G401.6 (cell line): ENCODE results near the gene MRPL40.
"Not testable (repeated sequence)": the region's sequence is repeated elsewhere in the genome, so short reads cannot be mapped to it uniquely, and the experiment has no call there.

Source experiments
- FAIRE-seq: peaks from 2 replicates; lab custom pipeline; 2012; peaks lifted over from hg19 to GRCh38; lab: Jason Lieb, UNC

MRPL40 gene

DNA sequence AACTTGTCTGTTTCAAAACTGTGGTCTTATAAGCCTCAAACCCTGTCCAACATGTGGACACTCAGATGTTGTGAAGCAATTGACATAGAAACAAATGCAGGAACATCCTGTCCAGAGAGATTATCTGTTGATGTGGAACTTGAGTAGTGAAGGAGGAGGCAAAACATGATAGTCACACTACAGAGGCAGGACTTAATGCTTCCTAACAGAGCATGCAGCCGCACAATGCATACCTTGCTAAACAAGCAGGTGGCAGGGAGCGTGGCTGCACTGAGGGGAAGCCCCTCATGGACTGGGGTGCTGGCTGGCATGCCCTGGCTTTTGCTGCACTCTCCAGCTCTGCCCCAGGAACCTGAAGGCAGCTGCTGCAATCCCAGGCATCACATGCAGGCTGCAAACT, 9.8 kb downstream of the MRPL40 start:
- no peak for FAIRE-seq

DNA sequence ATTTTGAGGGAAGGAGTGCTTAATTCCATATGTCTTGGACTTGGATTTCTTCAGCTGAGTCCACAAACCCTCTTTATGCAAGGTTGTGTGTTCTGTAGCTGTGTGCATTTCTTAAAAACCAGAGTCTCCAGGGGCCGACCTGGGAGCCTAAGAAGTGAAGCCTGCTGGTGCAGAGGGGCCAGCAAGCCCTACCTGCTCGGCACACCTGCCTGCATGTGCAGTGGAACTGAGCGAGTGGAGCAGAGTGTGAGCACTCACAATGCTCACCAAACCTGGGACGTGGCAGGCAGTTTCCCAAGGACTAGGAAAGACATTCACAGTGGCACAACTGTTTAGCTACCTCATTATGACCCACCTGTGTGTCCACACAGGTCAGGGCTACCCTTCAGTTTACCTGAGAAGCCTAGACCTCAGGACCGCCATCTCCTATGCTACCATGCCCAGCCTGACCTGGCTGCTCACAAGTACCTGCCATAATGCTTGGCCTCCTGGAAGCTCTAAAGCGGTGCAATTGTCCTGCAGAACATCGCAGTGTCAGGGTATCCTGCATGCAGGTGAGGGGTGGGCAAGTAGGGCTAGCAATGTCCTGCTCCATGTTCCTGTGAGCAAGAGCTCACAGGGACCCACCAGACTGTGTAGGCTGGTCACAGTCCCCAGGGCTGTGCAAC, 11.3 kb downstream of the MRPL40 start:
- FAIRE-seq: no peak

GRCh38 chr22:19445279-19445982, 13.1 kb downstream of the MRPL40 start:
- FAIRE-seq: not testable (repeated sequence)

- FAIRE-seq: no peak
Measured at GRCh38 chr22:19446603-19447329, 14.4 kb downstream of the MRPL40 start.

DNA sequence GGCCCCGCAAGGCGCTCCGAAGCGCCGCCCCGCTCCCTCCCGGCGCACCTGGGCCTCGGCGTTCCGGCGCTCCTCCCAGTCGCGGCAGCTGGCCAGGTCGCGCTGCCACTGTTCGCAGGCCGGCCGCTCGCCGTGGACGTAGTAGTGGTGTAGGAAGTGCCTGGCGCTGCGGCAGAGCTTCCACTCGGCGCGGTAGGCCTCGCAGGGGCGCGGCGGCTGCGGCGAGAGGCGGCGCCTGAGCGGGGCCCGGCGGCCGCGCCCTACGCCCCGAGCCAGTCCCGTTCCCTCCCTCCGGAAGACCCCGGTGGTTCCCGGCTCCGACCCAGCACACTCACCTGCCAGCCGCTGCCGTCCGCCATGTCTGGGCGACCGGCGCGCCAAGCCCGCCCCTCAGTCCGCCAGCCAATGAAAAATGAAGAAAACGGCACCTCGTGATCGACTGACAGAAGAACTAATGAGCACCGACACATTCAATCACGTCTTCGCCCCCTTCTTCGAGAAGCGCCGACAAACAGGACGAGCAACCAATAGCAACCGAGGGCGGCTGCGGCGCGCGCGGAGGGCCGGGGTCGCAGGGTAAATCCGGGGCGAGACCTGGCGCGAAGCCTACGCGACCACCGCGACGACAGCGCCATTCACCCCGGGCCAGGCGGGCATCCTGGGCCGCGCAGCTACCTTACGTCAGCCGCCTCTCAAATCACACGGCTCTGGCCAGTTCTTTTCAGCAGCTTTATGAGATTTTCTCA, 15.2 kb downstream of the MRPL40 start, which contains the start of gene C22orf39:
Gene C22orf39, minus strand, starts transcription at position 382 of the 746 bp plus-strand sequence. Its CDS starts 23 bp downstream, at position 359.
- peak; percentile 91 for FAIRE-seq

DNA sequence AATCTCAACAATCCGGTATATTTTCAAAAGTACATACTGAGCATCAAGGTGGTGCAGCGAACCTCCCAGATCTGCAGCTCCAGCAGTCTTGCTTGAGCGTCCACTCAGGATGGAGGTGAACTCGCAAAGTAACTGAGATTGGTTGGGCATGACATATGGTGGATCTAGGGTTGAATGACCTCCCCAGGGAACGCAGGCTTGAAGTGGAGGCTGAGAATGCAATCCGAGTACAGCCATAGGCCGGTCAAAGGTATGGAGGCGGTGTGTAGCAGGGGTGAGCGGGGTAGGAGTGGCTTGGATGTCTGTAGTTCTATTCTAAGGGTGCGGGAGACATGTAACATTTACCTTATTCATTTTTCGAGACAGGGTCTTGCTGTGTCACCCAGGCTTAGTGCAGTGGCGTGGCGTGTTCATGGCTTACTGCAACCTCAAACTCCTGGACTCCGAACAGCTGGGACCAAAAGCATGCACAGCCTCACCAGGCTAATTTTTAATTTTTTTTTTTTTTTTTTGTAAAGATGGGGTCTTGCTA, 15.8 kb downstream of the MRPL40 start:
- FAIRE-seq: peak; percentile 34

GRCh38 chr22:19448739-19449421, 16.5 kb downstream of the MRPL40 start:
- FAIRE-seq: no peak

GRCh38 chr22:19449422-19449767, 17.1 kb downstream of the MRPL40 start:
- no peak for FAIRE-seq

- FAIRE-seq: no peak
Measured at GRCh38 chr22:19450363-19451175, 18.2 kb downstream of the MRPL40 start.

- no peak for FAIRE-seq
Measured at GRCh38 chr22:19451570-19451969, 19.2 kb downstream of the MRPL40 start.

GRCh38 chr22:19453718-19454117, 21.4 kb downstream of the MRPL40 start:
- FAIRE-seq: no peak

DNA sequence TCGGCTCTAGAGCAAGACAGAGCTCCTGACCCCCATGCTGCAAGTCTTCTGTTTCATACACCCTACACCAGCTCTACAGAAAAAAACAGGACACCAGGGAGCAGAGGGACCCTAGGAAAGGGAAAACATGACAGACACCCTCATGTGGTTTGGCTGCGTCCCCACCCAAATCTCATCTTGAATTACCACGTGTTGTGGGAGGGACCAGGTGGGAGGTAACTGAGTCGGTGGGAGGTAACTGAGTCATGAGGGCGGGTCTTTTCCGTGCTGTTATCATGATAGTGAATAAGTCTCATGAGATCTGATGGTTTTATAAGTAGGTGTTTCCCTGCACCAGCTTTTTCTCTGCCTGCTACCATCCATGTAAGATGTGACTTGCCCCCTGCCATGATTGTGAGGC, 21.8 kb downstream of the MRPL40 start:
- FAIRE-seq: no peak

DNA sequence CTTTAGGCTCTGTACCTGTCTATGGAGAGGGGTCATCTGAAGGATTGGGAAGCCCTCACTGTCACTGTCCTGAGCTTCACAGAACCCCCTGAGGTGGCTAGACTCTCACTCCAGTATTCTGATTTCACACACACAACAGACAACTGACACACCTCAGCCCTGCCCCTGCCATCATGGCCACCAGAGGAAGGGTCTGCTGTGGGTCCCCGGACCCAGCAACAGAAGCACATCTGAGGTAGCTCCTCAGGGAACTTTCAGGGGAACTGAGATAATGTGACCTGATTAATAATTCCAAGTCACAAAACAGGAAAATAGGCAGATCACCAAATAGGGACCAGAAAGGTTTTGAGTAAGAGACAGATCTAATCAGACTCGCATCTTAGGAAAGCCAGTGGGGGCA, 22.7 kb downstream of the MRPL40 start:
- no peak for FAIRE-seq

GRCh38 chr22:19455585-19456370, 23.4 kb downstream of the MRPL40 start:
- no peak for FAIRE-seq

DNA sequence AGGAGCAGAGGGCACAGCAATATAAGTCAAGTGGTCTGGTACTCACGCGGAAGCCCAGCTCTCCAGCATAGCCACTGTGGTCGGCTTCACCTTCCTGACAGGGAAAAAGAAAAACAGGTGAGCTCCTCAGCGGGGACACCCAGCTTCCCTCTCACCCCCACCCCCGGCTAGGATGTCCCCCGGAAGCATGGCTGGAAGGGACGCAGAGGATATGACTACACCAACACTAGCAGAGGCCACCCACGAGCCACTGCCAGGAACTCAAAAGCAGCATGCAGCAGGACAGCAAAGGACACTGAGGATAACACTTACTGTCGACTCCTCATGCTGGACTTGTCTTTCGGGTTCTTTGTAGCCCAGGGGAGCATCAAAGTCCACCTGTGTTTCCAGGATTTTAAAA, 24.2 kb downstream of the MRPL40 start:
- FAIRE-seq: no peak

- no peak for FAIRE-seq
Measured at GRCh38 chr22:19457828-19458428, 25.6 kb downstream of the MRPL40 start.

DNA sequence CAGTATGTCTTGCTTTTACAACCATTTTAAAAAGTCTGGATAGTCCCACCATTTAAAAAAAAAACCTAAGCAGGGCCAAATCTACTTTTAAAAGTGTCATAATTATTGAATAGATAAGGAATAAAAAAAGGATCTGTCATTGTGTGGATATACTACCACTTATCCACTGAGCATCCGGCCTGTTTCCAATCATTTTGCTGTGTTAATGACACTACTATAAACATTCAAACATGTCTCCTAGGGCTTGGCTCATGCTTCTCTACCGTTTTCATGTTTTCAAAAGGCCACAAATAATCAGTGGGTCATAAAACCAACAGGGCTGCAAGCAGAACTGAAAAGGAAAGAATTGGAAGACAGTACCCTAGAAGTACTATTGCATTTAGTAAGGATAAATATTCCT, 27.7 kb downstream of the MRPL40 start:
- FAIRE-seq: no peak

DNA sequence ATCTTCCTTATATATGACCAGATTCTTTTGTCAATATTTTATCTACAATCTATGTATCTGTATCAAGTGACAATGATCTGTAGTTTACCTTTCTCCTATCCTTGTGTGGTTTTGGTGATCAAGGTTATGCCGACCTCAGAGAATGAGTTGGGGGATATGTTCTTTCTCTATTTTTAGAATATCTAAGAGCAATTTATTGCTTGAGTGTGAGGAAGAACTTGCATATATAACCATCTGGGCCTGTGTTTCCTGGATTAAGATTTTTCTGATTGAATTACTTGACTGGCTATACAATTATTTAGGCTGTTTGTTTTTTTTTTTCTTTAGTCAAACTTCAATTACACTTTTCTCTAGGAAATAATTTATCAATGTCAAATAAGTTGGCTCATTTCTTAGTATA, 29.2 kb downstream of the MRPL40 start:
- FAIRE-seq: no peak

DNA sequence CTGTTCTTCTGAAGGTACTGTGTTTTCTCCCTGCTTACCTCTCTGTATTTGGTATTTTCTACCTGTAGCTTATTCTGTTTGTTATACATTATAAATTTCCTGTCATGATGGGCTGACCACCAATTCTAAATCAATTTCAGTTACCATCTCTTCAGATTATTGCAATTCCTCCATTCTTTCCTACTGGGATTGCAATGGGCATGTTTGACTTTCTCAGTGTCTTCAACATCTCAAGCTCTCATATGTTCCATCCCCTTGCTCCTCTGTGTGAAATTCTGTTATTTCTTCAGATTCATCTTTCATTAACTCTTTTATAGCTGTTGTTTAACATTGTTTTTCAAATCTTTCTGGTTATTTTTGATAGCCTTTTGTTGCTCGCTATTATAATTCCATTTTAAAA, 30.7 kb downstream of the MRPL40 start:
- FAIRE-seq: no peak
